Superior temporal gyrus (tissue), 1 donor: ENCODE results near the gene GALNT17.

Experiments used
- DNase-seq: peaks from one replicate; pipeline ENCODE4 v3.0.0-alpha.2; 2016; ENCODE audit errors: extremely low spot score

The GALNT17 gene

GRCh38 chr7:71459132-71459531 lies 327.2 kb downstream of the GALNT17 start:
- no peak for DNase-seq

- DNase-seq, result no peak
Observed at GRCh38 chr7:71461572-71461971, 329.6 kb downstream of the GALNT17 start.

- DNase-seq, result no peak
Observed at GRCh38 chr7:71465741-71466189, 333.8 kb downstream of the GALNT17 start.

GRCh38 chr7:71466448-71467145 lies 334.7 kb downstream of the GALNT17 start:
- DNase-seq, result no peak

- DNase-seq, result no peak
Observed at GRCh38 chr7:71470326-71470725, 338.4 kb downstream of the GALNT17 start.

GRCh38 chr7:71470830-71471229 lies 338.9 kb downstream of the GALNT17 start:
- no peak for DNase-seq

- DNase-seq, result no peak
Observed at GRCh38 chr7:71472962-71473361, 341.0 kb downstream of the GALNT17 start.

- DNase-seq, result no peak
Observed at GRCh38 chr7:71473366-71473967, 341.5 kb downstream of the GALNT17 start.

GRCh38 chr7:71477441-71477840 lies 345.5 kb downstream of the GALNT17 start:
- no peak for DNase-seq

- no peak for DNase-seq
Observed at GRCh38 chr7:71479231-71479630, 347.3 kb downstream of the GALNT17 start.

GRCh38 chr7:71480791-71481190 lies 348.8 kb downstream of the GALNT17 start:
- DNase-seq, result no peak

- DNase-seq, result no peak
Observed at GRCh38 chr7:71482284-71482683, 350.3 kb downstream of the GALNT17 start.

- DNase-seq, result no peak
Observed at GRCh38 chr7:71484380-71484779, 352.4 kb downstream of the GALNT17 start.

GRCh38 chr7:71485586-71485985 lies 353.6 kb downstream of the GALNT17 start:
- no peak for DNase-seq

- DNase-seq, result no peak
Observed at GRCh38 chr7:71486414-71486813, 354.5 kb downstream of the GALNT17 start.

GRCh38 chr7:71486856-71487628 lies 355.1 kb downstream of the GALNT17 start:
- DNase-seq, result no peak

GRCh38 chr7:71488308-71488707 lies 356.4 kb downstream of the GALNT17 start:
- DNase-seq, result no peak

GRCh38 chr7:71491336-71491735 lies 359.4 kb downstream of the GALNT17 start:
- DNase-seq, result no peak

- no peak for DNase-seq
Observed at GRCh38 chr7:71495828-71496227, 363.9 kb downstream of the GALNT17 start.

- no peak for DNase-seq
Observed at GRCh38 chr7:71497256-71497946, 365.5 kb downstream of the GALNT17 start.

GRCh38 chr7:71498381-71498780 lies 366.4 kb downstream of the GALNT17 start:
- DNase-seq, result no peak
